Cardiac muscle cell (in vitro differentiated cells and primary cell): ENCODE results near the gene SUGP2. TPM values are rescaled to one million over a fixed set of nuclear protein-coding genes. Genes with fewer than 3 reads are reported as not detected.

Experiments
- DNase-seq, 2 donors: peaks; one replicate each; pipeline versions ENCODE4 v3.0.0 to v3.0.0-alpha.2; 2010 to 2017; ENCODE audit warnings: low read depth in 1 of 2, low spot score in 1 of 2
- H3K27ac ChIP-seq: fragments of 200-600 bp; sonication (generic); 2 replicates; pipeline ENCODE4 v1.5.1; 2016
- H3K27me3 ChIP-seq: fragments of 200-600 bp; sonication (generic); 2 replicates; pipeline ENCODE4 v1.6.0; 2016; ENCODE audit warnings: control low read depth
- H3K36me3 ChIP-seq: fragments of 200-600 bp; sonication (generic); 2 replicates; pipeline ENCODE4 v1.5.1; 2016; ENCODE audit warnings: control low read depth
- H3K4me1 ChIP-seq: fragments of 200-600 bp; sonication (generic); 2 replicates; pipeline ENCODE4 v1.8.1; 2017; ENCODE audit warnings: low read depth, mild to moderate bottlenecking, mixed run types
- H3K4me3 ChIP-seq: fragments of 200-600 bp; sonication (generic); 2 replicates; pipeline ENCODE4 v1.5.1; 2016; ENCODE audit warnings: mild to moderate bottlenecking
- H3K9me3 ChIP-seq: fragments of 200-600 bp; sonication (generic); 2 replicates; pipeline ENCODE4 v1.5.1; 2017; ENCODE audit warnings: low read depth, mild to moderate bottlenecking, control low read depth
- CTCF ChIP-seq: IDR thresholded peaks from 2 replicates; pipeline ENCODE4 v1.5.1; 2012; ENCODE audit warnings: low read depth, mild to moderate bottlenecking, low read length
- polyA plus RNA-seq: library from polyadenylated mRNA; unstranded; fragments of >200 nt; fragmentation: Nextera tagmentation; extraction: Ambion mirVana; gene quantifications from 2 replicates; pipeline ENCODE4 v1.2.1, GENCODE V29; 2016
- total RNA-seq: library from RNA; depleted of rRNA; stranded (reverse); fragments of >200 nt; gene quantifications from 2 replicates; pipeline ENCODE4 v1.2.3, GENCODE V29; 2016

SUGP2 gene
- total and polyA plus RNA-seq, 2 experiments from 2014 or later: 120 to 126 TPM

GRCh38 chr19:19062454-19063182, 29.3 kb upstream of the SUGP2 start:
- H3K4me1 ChIP-seq: peaks cover 19% of the 10 kb centered on the region
- peaks cover 4% of the 10 kb centered on the region for H3K36me3 ChIP-seq
- no peaks in the 10 kb centered on the region for H3K27me3 ChIP-seq
- DNase-seq: no peak
- no peaks in the 10 kb centered on the region for H3K9me3 ChIP-seq
- peak overlapping the region; percentile 27 for H3K4me3 ChIP-seq
- H3K27ac ChIP-seq: peak overlapping the region; percentile 58
- TF ChIP-seq CTCF: no peak

- DNase-seq: no peak
- Histone ChIP-seq H3K4me1 (peaks cover 19% of the 10 kb centered on the region), H3K27ac (peak overlapping the region; percentile 32), H3K4me3 (no peak overlapping the region), H3K9me3 (no peaks in the 10 kb centered on the region), H3K27me3 (no peaks in the 10 kb centered on the region), H3K36me3 (peaks cover 7% of the 10 kb centered on the region)
- TF ChIP-seq CTCF: no peak
These were observed 28.2 kb upstream of the SUGP2 start for GRCh38 chr19:19061506-19061905.

GRCh38 chr19:19059837-19060611, 26.7 kb upstream of the SUGP2 start:
- Histone ChIP-seq H3K36me3 (peaks cover 8% of the 10 kb centered on the region), H3K9me3 (no peaks in the 10 kb centered on the region), H3K4me3 (no peak overlapping the region), H3K27ac (peak overlapping the region; percentile 16), H3K4me1 (peaks cover 13% of the 10 kb centered on the region), H3K27me3 (no peaks in the 10 kb centered on the region)
- TF ChIP-seq CTCF: no peak
- no peak for DNase-seq

- no peak overlapping the region for H3K4me3 ChIP-seq
- H3K27ac ChIP-seq: no peak overlapping the region
- no peak for DNase-seq
- TF ChIP-seq CTCF: no peak
- H3K27me3 ChIP-seq: no peaks in the 10 kb centered on the region
- H3K36me3 ChIP-seq: peaks cover 9% of the 10 kb centered on the region
- no peaks in the 10 kb centered on the region for H3K9me3 ChIP-seq
- H3K4me1 ChIP-seq: peaks cover 8% of the 10 kb centered on the region
These were observed 25.9 kb upstream of the SUGP2 start for GRCh38 chr19:19059018-19059836.

- H3K4me3 ChIP-seq: no peak overlapping the region
- H3K27ac ChIP-seq: no peak overlapping the region
- H3K9me3 ChIP-seq: no peaks in the 10 kb centered on the region
- no peak for TF ChIP-seq CTCF
- peaks cover 4% of the 10 kb centered on the region for H3K4me1 ChIP-seq
- no peaks in the 10 kb centered on the region for H3K27me3 ChIP-seq
- DNase-seq: no peak
- H3K36me3 ChIP-seq: peaks cover 9% of the 10 kb centered on the region
These were observed 24.4 kb upstream of the SUGP2 start for GRCh38 chr19:19057720-19058119.
